MM.1S (cell line): ENCODE measurements around the gene NAGPA.

Experiments used
- DNase-seq: peaks from one replicate; pipeline ENCODE4 v3.0.0-alpha.2; 2015
- H2AFZ ChIP-seq: fragments of 300-600 bp; sonication (generic); 2 replicates; pipeline ENCODE4 v1.6.0; 2016; ENCODE audit warnings: antibody characterized with exemption, low read length
- H3F3A ChIP-seq: fragments of 300-600 bp; sonication (generic); 2 replicates; pipeline ENCODE4 v1.6.1; 2016; ENCODE audit warnings: mild to moderate bottlenecking, antibody characterized with exemption, low read length, moderate library complexity, mixed read lengths; ENCODE audit not compliant: insufficient read depth
- H3K27ac ChIP-seq: fragments of 300-600 bp; sonication (generic); 2 replicates; pipeline ENCODE4 v1.5.1; 2016; ENCODE audit warnings: mild to moderate bottlenecking, low read length
- H3K27me3 ChIP-seq: fragments of 300-600 bp; sonication (generic); replicated peaks from 2 replicates; pipeline ENCODE4 v1.6.0; 2016; ENCODE audit warnings: low read length; ENCODE audit not compliant: insufficient read depth
- H3K36me3 ChIP-seq: fragments of 300-600 bp; sonication (generic); replicated peaks from 2 replicates; pipeline ENCODE4 v1.6.1; 2016; ENCODE audit warnings: mild to moderate bottlenecking, low read length, mixed read lengths; ENCODE audit not compliant: insufficient read depth
- H3K4me1 ChIP-seq: fragments of 300-600 bp; sonication (generic); 2 replicates; pipeline ENCODE4 v1.6.1; 2016; ENCODE audit warnings: low read length, mixed read lengths
- H3K4me2 ChIP-seq: fragments of 300-600 bp; sonication (generic); 2 replicates; pipeline ENCODE4 v1.6.0; 2016; ENCODE audit warnings: low read depth, low read length
- H3K4me3 ChIP-seq: fragments of 300-600 bp; sonication (generic); 2 replicates; pipeline ENCODE4 v1.5.1; 2016; ENCODE audit warnings: low read length, mixed read lengths
- H3K79me2 ChIP-seq: fragments of 300-600 bp; sonication (generic); 2 replicates; pipeline ENCODE4 v1.6.1; 2016; ENCODE audit warnings: mixed run types, low read length, mixed read lengths
- H3K9ac ChIP-seq: fragments of 300-600 bp; sonication (generic); 2 replicates; pipeline ENCODE4 v1.6.1; 2016; ENCODE audit warnings: low read length, mixed read lengths
- H3K9me2 ChIP-seq: fragments of 300-600 bp; sonication (generic); replicated peaks from 2 replicates; pipeline ENCODE4 v1.6.1; 2016; ENCODE audit warnings: mild to moderate bottlenecking, low read length, mixed read lengths; ENCODE audit not compliant: insufficient read depth
- H3K9me3 ChIP-seq: fragments of 300-600 bp; sonication (generic); replicated peaks from 2 replicates; pipeline ENCODE4 v1.6.1; 2016; ENCODE audit warnings: mild to moderate bottlenecking, low read length, mixed read lengths; ENCODE audit not compliant: insufficient read depth
- H4K20me1 ChIP-seq: fragments of 300-600 bp; sonication (generic); 2 replicates; pipeline ENCODE4 v1.6.1; 2016; ENCODE audit warnings: mild to moderate bottlenecking, low read length, moderate library complexity, mixed read lengths; ENCODE audit not compliant: insufficient read depth
- EZH2 ChIP-seq: fragments of 300-600 bp; sonication (generic); optimal IDR thresholded peaks from 2 replicates; pipeline ENCODE3; 2017; ENCODE audit warnings: low read depth, mild to moderate bottlenecking, antibody characterized with exemption, low read length, mixed read lengths
- EZH2phosphoT487 ChIP-seq: fragments of 300-600 bp; sonication (generic); IDR thresholded peaks from 2 replicates; pipeline ENCODE4 v1.6.1; 2018; ENCODE audit warnings: antibody characterized with exemption, low read length
- TF ChIP-seq, protein P1 (sequence below): fragments of 300-600 bp; sonication (generic); IDR thresholded peaks from 2 replicates; pipeline ENCODE4 v1.5.1; 2016; ENCODE audit warnings: antibody characterized with exemption, low read length, mixed read lengths

Gene NAGPA

DNA sequence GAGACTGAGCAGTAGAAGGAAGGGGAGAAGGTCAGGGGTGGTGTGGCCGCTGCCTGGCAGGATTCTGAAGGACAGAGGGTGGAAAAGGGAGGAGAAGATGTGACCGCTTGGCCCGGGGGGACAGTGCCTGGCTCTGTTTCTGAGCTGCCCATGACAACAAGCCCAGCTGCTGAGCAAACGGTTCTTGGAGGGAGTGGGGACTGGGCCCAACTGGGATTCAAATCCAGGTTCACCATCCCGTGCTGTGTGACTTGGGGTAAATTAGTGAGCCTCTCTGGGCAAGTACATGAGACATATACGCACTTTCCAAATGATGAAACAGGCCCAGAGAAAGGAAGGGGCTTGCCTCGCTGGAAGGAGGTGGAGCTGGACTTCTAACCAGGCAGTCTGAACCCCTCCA, 52.3 kb downstream of the NAGPA start:
- H4K20me1 ChIP-seq, result no peaks in the 10 kb centered on the region
- H3K4me2 ChIP-seq, result no peak overlapping the region
- no peak overlapping the region for H3K4me3 ChIP-seq
- no peaks in the 10 kb centered on the region for H3K9me2 ChIP-seq
- no peak overlapping the region for H3K9ac ChIP-seq
- TF ChIP-seq EZH2phosphoT487, result no peak
- no peak for TF ChIP-seq EZH2
- TF ChIP-seq, protein P1, sequence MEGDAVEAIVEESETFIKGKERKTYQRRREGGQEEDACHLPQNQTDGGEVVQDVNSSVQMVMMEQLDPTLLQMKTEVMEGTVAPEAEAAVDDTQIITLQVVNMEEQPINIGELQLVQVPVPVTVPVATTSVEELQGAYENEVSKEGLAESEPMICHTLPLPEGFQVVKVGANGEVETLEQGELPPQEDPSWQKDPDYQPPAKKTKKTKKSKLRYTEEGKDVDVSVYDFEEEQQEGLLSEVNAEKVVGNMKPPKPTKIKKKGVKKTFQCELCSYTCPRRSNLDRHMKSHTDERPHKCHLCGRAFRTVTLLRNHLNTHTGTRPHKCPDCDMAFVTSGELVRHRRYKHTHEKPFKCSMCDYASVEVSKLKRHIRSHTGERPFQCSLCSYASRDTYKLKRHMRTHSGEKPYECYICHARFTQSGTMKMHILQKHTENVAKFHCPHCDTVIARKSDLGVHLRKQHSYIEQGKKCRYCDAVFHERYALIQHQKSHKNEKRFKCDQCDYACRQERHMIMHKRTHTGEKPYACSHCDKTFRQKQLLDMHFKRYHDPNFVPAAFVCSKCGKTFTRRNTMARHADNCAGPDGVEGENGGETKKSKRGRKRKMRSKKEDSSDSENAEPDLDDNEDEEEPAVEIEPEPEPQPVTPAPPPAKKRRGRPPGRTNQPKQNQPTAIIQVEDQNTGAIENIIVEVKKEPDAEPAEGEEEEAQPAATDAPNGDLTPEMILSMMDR, result no peak
- H3K36me3 ChIP-seq, result no peaks in the 10 kb centered on the region
- H3K4me1 ChIP-seq, result no peaks in the 10 kb centered on the region; the same call in 1 of the 2 replicates
- no peak overlapping the region for H2AFZ ChIP-seq
- no peak for DNase-seq
- peaks cover 59% of the 10 kb centered on the region for H3K27me3 ChIP-seq
- no peaks in the 10 kb centered on the region for H3K79me2 ChIP-seq
- no peaks in the 10 kb centered on the region for H3F3A ChIP-seq
- H3K9me3 ChIP-seq, result no peaks in the 10 kb centered on the region
- no peak overlapping the region for H3K27ac ChIP-seq

DNA sequence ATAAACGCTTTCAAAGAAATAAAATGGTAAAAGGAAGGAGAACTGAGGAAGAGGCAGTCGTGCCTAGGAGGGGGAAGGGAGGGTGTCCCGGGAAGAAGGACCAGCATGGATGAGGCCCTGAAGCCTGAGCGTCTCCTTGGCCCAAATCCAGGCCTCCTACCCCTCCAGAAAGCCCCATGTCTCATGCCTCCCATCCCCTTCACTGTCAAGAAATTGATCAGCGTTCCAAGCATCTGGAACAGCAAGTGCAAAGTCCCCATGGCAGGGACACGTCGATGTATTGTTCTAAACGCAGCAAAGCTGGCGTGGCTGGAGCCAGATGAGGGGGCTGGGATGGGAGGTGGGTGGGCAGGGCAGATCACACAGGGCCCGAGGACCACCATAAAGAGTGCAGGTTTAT, 53.0 kb downstream of the NAGPA start:
- no peak overlapping the region for H3K4me3 ChIP-seq
- no peak overlapping the region for H2AFZ ChIP-seq
- H3K9ac ChIP-seq, result no peak overlapping the region
- no peaks in the 10 kb centered on the region for H3K79me2 ChIP-seq
- H3K27ac ChIP-seq, result no peak overlapping the region
- H3K9me2 ChIP-seq, result no peaks in the 10 kb centered on the region
- no peaks in the 10 kb centered on the region for H4K20me1 ChIP-seq
- no peaks in the 10 kb centered on the region; the same call in 1 of the 2 replicates for H3K4me1 ChIP-seq
- H3K9me3 ChIP-seq, result no peaks in the 10 kb centered on the region
- H3K36me3 ChIP-seq, result no peaks in the 10 kb centered on the region
- peaks cover 54% of the 10 kb centered on the region for H3K27me3 ChIP-seq
- H3K4me2 ChIP-seq, result no peak overlapping the region
- no peaks in the 10 kb centered on the region; the same call in 1 of the 2 replicates for H3F3A ChIP-seq
- TF ChIP-seq EZH2, result no peak
- no peak for TF ChIP-seq EZH2phosphoT487
- TF ChIP-seq, protein P1, result no peak
- no peak for DNase-seq

DNA sequence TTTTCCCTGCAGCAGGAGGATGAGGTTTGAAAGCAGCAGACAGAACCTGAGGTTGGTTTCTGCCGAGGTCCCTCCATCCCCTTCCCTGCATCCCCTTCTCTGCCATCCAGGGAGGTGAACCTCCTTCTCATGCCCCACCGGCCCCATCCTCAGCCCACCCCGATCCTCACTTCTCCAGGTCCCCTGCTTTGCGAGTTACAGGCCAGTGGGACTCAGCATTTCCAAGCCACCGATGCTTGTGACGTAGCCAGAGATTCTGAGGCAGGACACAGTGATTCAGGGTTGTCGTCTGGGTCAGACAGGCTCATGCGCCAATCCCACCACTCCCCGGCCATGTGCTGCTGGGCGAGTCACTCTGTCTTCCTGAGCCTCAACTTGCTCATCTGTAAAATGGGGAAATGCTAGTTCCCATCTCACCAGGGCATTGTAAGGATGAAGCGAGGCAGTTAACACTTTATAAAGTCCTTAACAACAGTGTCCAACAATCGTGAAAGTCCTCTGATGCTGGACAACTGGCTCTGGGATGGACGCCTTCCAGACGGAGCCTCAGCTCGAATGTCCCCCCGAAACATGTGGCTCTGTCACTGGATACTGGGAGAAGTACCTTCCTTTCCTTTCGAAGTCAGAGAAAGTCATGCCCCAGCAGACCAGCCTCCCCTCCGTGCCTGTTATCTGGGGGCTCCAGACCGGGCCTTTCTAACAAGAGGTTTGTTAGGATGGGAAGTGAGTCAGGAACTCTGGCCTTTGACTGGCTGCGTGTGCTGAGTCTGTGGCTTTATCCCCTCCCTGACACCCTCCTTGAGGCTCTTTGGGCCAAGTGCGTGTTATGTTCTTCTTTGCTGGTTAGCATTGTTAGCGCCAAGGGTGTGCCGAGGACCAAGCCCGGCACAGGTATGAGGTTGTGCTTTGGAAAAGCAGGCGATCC, 53.7 kb downstream of the NAGPA start:
- H3K4me2 ChIP-seq, result no peak overlapping the region
- no peaks in the 10 kb centered on the region for H3K36me3 ChIP-seq
- no peaks in the 10 kb centered on the region for H3K9me3 ChIP-seq
- no peak overlapping the region for H3K4me3 ChIP-seq
- no peaks in the 10 kb centered on the region; the same call in 1 of the 2 replicates for H3K4me1 ChIP-seq
- H3K27ac ChIP-seq, result no peak overlapping the region
- H3K79me2 ChIP-seq, result no peaks in the 10 kb centered on the region
- no peaks in the 10 kb centered on the region; the same call in 1 of the 2 replicates for H3F3A ChIP-seq
- no peak overlapping the region for H2AFZ ChIP-seq
- no peak for DNase-seq
- TF ChIP-seq EZH2phosphoT487 (no peak), EZH2 (no peak)
- TF ChIP-seq, protein P1, result no peak
- no peaks in the 10 kb centered on the region for H4K20me1 ChIP-seq
- H3K9me2 ChIP-seq, result no peaks in the 10 kb centered on the region
- H3K27me3 ChIP-seq, result peaks cover 54% of the 10 kb centered on the region
- no peak overlapping the region for H3K9ac ChIP-seq
